GM12801 (cell line): Measurements from ENCODE around the gene EHD4.

Experiments
- CTCF ChIP-seq: IDR thresholded peaks from one replicate; pipeline ENCODE4 v1.5.1; 2011; ENCODE audit warnings: control low read depth; ENCODE audit not compliant: insufficient read length; ENCODE audit errors: extremely low read depth

Gene EHD4

DNA sequence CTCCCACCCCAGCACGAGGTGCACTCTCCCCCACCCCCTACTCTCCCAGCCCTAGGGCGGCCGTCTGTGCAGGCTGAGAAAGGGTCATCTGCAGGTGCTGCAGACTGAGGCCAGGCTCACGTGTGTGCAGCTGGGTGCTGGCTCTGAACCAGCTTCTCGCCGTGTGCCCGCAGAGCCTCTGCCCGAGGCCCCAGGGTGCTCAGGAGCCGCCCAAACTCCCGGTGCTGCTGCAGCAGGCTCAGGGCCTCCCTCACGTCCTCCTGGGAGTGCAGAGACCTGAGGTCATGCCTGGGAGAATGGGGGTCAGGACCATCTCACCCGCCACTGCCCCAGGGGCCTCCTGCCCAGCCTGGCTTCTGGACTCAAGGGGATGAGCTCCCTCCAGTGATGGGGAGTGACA lies 95.7 kb downstream of the EHD4 start:
- TF ChIP-seq CTCF, result no peak

- TF ChIP-seq CTCF, result no peak
These were observed 96.3 kb downstream of the EHD4 start for GRCh38 chr15:41876007-41876406.

DNA sequence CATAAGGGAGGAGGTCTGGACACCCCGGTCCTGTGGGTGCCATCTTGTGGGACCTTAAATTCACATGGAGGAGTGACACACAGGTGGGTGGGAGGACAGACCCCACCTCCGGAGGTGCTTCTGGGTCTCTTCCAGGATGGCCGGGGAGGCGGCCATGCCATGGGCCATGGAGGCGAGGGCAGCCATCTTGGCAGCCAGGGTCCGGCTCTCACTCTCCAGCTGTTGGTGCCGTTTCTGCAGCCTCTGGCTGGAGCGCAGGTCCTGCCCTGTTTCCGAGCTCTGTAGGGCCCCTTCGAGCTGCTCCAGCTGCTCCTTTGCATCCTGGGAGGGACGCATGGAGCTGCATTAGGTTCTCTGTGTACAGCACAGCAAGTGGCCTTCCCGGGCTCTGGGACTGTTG lies 97.6 kb downstream of the EHD4 start:
- no peak for TF ChIP-seq CTCF

GRCh38 chr15:41873711-41874110 lies 98.6 kb downstream of the EHD4 start:
- no peak for TF ChIP-seq CTCF

DNA sequence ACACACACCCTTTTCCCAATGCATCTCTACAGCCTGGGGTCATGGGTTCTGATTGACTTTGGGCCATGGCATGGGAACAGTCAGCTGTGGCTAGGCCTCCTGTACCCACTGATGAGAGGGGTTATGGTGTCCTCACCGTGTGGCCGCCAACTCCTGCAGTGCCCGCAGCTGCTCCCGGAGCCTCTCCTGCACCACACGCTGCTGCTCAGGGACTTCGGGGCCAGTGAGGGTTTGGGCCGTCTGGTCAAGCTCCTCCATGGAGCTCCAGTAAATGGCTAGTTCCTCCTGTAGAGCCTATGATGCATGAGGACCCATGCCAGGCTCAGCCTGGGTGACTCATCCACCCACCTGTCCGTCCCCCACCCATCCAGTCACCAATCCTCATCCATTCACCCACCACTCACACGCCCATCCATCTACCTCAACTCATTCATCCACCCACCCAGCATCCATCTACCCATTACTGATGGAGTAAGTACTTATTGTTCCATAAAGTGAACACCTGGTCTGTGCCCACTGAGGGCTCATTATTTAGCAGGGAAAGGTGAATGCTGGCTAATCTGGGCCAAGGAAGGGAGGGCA lies 100.1 kb downstream of the EHD4 start:
- no peak for TF ChIP-seq CTCF

DNA sequence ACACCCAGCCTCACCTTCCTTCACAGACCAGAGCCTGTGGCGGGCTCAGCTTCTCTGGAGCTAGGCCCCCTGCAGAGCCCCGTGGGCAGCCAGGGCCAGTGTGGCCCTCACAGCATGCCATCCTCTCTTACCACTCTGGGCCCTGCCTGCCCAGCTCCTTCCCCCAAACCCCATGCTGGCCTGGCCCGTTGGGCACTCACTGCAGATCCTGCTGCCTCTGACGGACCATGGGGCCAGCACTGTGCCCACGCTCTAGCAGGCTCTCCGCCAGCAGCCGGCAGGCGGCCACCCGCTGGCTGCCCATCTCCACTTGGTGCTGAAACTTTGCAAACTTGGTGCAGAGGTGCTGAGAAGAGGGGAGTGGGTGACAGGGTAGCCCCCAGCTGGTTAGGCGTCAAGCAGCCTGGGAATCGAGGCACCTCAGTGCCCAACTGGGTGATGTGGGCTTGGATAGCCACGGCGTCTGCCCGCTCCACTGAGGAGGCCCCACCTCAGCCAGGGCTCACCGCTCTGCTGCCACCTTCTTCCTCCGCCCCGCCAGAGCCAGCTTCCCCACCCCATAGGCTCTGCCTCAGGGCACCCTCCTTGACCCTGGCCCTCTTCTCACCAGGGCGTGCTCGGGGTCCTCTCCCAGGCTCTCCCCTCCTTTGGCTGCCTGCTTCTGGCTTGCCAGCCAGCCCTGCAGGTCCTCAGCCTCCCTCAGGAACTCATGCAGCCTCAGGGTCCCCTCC lies 101.0 kb downstream of the EHD4 start:
- no peak for TF ChIP-seq CTCF

GRCh38 chr15:41870689-41871081 lies 101.7 kb downstream of the EHD4 start:
- TF ChIP-seq CTCF, result no peak
